Spleen (tissue), 11 donors: ENCODE measurements around the gene MAGEB4. TPM values are rescaled to one million over a fixed set of nuclear protein-coding genes. Genes with fewer than 3 reads are reported as not detected.

Experiments
- DNase-seq: peaks from one replicate; pipeline ENCODE4 v3.0.0-alpha.2; 2020
- H3K27ac ChIP-seq, 8 donors: fragments of 200-600 bp; sonication (generic) in 7 of 8; 1 replicate in 4 of 8; 2 replicates in 4 of 8; pipeline versions ENCODE4 v1.5.0 to v1.8.0; 2016 to 2021; ENCODE audit warnings: inconsistent platforms in 4 of 8, mild to moderate bottlenecking in 4 of 8, moderate library complexity in 1 of 8
- H3K27me3 ChIP-seq, 7 donors: fragments of 200-600 bp; sonication (generic) in 6 of 7; replicated peaks in 1 of 7; 1 replicate in 4 of 7; 2 replicates in 3 of 7; pipeline versions ENCODE4 v1.5.0 to v1.8.0; 2016 to 2021; ENCODE audit warnings: inconsistent platforms in 3 of 7, mild to moderate bottlenecking in 1 of 7
- H3K36me3 ChIP-seq, 6 donors: fragments of 200-600 bp; sonication (generic) in 5 of 6; 1 replicate in 4 of 6; 2 replicates in 2 of 6; pipeline versions ENCODE4 v1.5.0 to v1.8.0; 2016 to 2021; ENCODE audit warnings: inconsistent platforms in 2 of 6
- H3K4me1 ChIP-seq, 6 donors: fragments of 200-600 bp; sonication (generic) in 5 of 6; 1 replicate in 3 of 6; 2 replicates in 3 of 6; pipeline versions ENCODE4 v1.5.0 to v1.8.0; 2016 to 2021; ENCODE audit warnings: inconsistent platforms in 3 of 6
- H3K4me3 ChIP-seq, 8 donors: fragments of 200-600 bp; sonication (generic) in 7 of 8; 1 replicate in 4 of 8; 2 replicates in 4 of 8; pipeline versions ENCODE4 v1.5.0 to v1.8.0; 2016 to 2021; ENCODE audit warnings: inconsistent platforms in 4 of 8, mild to moderate bottlenecking in 4 of 8, moderate library complexity in 2 of 8
- H3K9me3 ChIP-seq, 8 donors: fragments of 200-600 bp; sonication (generic) in 7 of 8; 1 replicate in 4 of 8; 2 replicates in 4 of 8; pipeline versions ENCODE4 v1.5.0 to v1.8.0; 2016 to 2021; ENCODE audit warnings: inconsistent platforms in 4 of 8
- POLR2A ChIP-seq, 3 donors: fragments of 450-650 bp; IDR thresholded peaks; one replicate each; pipeline ENCODE4 v1.5.1; 2017; ENCODE audit warnings: antibody characterized with exemption in 3 of 3, mild to moderate bottlenecking in 1 of 3
- POLR2AphosphoS5 ChIP-seq, 3 donors: sonication (generic); formaldehyde crosslinking; IDR thresholded peaks; one replicate each; pipeline ENCODE4 v1.5.1; 2017; ENCODE audit warnings: antibody characterized with exemption in 3 of 3
- WGBS, 5 donors: extraction: QIAGEN DNeasy Blood & Tissue Kit in 3 of 5; methylation state at CpG; one replicate each; pipeline versions ENCODE4 v1.1.5 to v1.1.7; 2013 to 2018; 5-methylcytosine and 5-hydroxymethylcytosine counted together
- intact Hi-C: fragments of 100-400 bp; cut with DNase I; formaldehyde crosslinking; loops from one replicate; pipeline ENCODE4 v1.15.0; 2023; ENCODE audit warnings: low total_unique reads
- polyA plus RNA-seq, 3 donors: library from polyadenylated mRNA; stranded (reverse); fragments of 200-250 nt; gene quantifications; one replicate each; pipeline ENCODE4 v1.2.1, GENCODE V29; 2013
- total RNA-seq, 7 donors: library from RNA; depleted of rRNA in 3 of 7; stranded (reverse); fragments of >200 nt in 3 of 7; fragmentation: NEBNext Ultra II Directional in 4 of 7; extraction: Animal tissue kit (Norgen Biotek cat#: 25700) in 4 of 7; gene quantifications; one replicate each; pipeline versions ENCODE4 v1.1.0 to v1.2.1, GENCODE V29; 2016 to 2021
- TF ChIP-seq, protein P1 (sequence below), 11 experiments: fragments of 200-600 bp in 7 of 11; fragments of 450-650 bp in 4 of 11; sonication (generic) in 4 of 11; IDR thresholded peaks in 8 of 11; conservative IDR thresholded peaks in 3 of 11; 1 replicate in 7 of 11; 2 replicates in 4 of 11; pipeline versions ENCODE4 v1.4.0 to v1.8.0; 2016 to 2021; ENCODE audit warnings: antibody characterized with exemption in 11 of 11, inconsistent platforms in 4 of 11, mild to moderate bottlenecking in 1 of 11
- donor health status: healthy with polysubstance abuse.
- donor health status: DM: no; HTN: no; CAD: no; lungs with moderate emphysema.
- donor health status: DM: no; HTN: no; CAD: no.
- donor health status: Bipolar disorder and iron deficiency.
- donor health status: healthy.
- donor health status: DM: no; HTN: no; CAD: no.
- donor health status: DM: yes; HTN: yes; CAD: no.

MAGEB4 gene
- total and polyA plus RNA-seq, 10 donors = not detected

DNA sequence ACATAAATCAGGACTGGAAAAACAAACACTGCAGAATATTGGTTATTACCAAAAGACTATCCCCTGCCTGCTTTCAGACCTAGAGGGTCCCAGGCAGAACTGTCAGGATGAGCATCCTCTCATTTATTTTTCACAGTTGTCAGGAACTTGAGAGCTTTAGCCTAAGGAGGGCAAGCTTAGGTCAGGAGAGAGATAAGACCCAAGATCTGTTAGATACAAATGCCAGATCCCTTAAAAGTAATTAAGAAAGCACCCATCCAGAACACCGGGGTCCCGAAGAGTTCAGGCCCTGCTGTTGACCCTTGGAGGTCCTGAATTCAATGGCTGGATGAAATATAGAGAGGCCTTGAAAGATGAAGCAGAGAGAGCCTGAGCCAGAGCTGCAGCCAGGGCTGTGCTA, 17.3 kb upstream of the MAGEB4 start:
- no peaks in the 10 kb centered on the region for H3K27me3 ChIP-seq

DNA sequence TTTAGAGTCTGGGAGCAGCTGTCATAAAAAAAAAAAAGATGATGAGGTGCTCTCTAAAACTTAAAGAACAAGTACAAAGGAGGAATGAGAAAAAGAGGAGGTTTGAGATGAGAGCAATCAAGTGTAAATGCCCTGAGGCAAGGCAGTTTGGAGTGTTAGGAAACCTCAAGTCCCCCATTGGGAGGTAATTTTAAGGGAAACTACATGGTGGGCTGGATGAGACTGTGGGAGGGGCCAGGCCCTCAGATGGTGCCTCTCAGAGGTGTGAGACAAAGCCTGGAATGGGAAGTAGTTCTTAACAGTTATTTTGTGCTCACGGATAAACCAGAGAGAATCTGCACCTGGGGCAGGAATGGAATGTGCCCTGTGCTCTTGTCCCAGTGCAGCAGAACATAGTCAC, 13.3 kb upstream of the MAGEB4 start:
- no peaks in the 10 kb centered on the region for H3K9me3 ChIP-seq
- H3K36me3 ChIP-seq = no peaks in the 10 kb centered on the region
- H3K4me1 ChIP-seq = no peaks in the 10 kb centered on the region
- no peak for TF ChIP-seq POLR2A (IDR thresholded peaks at IDR 0.05)
- TF ChIP-seq, protein P1, sequence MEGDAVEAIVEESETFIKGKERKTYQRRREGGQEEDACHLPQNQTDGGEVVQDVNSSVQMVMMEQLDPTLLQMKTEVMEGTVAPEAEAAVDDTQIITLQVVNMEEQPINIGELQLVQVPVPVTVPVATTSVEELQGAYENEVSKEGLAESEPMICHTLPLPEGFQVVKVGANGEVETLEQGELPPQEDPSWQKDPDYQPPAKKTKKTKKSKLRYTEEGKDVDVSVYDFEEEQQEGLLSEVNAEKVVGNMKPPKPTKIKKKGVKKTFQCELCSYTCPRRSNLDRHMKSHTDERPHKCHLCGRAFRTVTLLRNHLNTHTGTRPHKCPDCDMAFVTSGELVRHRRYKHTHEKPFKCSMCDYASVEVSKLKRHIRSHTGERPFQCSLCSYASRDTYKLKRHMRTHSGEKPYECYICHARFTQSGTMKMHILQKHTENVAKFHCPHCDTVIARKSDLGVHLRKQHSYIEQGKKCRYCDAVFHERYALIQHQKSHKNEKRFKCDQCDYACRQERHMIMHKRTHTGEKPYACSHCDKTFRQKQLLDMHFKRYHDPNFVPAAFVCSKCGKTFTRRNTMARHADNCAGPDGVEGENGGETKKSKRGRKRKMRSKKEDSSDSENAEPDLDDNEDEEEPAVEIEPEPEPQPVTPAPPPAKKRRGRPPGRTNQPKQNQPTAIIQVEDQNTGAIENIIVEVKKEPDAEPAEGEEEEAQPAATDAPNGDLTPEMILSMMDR (IDR thresholded peaks at IDR 0.05 in 8 of 11, conservative IDR thresholded peaks at IDR 0.05 in 3 of 11) = no peak
- no peaks in the 10 kb centered on the region for H3K27me3 ChIP-seq
- DNase-seq = no peak
- H3K27ac ChIP-seq = no peak overlapping the region
- intact Hi-C loops = no loop called here
- 50 to 80% (median 72%) methylated on average over 1 of the region's 1 CpG for WGBS, 5 donors
- no peak overlapping the region for H3K4me3 ChIP-seq

More for the DNA sequence above, 17.3 kb upstream of the MAGEB4 start:
- Histone ChIP-seq H3K4me1 (no peaks in the 10 kb centered on the region), H3K36me3 (no peaks in the 10 kb centered on the region), H3K4me3 (no peak overlapping the region), H3K9me3 (no peaks in the 10 kb centered on the region), H3K27ac (no peak overlapping the region)
- 51 to 81% (median 69%) methylated on average over 2 of the region's 2 CpGs for WGBS, 5 donors
- intact Hi-C loops = no loop called here
- DNase-seq = no peak
- TF ChIP-seq POLR2A (IDR thresholded peaks at IDR 0.05) (no peak), POLR2AphosphoS5 (IDR thresholded peaks at IDR 0.05) (no peak)
- TF ChIP-seq, protein P1 (IDR thresholded peaks at IDR 0.05 in 8 of 11, conservative IDR thresholded peaks at IDR 0.05 in 3 of 11) = no peak

DNA sequence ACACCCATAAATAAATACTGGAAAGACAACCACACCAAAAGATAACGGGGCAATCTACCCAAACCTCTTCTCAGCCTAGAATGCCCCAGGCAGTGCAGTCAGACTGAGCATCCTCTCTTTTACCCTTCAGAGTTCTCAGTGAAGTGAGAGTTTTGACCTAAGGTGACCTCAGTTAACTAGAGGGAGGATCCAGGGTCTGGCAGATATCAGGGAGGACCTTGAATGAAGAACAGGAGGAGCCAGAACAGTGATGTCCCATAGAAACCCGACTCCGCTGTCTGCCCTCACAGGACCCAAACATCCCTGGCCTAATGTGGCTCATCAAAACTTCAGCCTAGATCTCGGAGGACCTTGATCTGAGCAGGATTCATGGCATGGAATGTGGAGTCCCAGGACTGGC, 11.4 kb upstream of the MAGEB4 start, which contains the start of gene MAGEB3:
MAGEB3 (plus strand) TSS at position 263 of the 400 bp plus-strand sequence. CDS start 5,268 bp downstream, outside the sequence.
- no peak for DNase-seq
- 71 to 89% (median 83%) methylated on average over 4 of the region's 4 CpGs for WGBS, 5 donors
- Histone ChIP-seq H3K27me3 (no peaks in the 10 kb centered on the region), H3K4me3 (no peak within 1 kb of the TSS), H3K4me1 (no peaks in the 10 kb centered on the region), H3K36me3 (no peaks in the 10 kb centered on the region), H3K27ac (no peak within 1 kb of the TSS), H3K9me3 (no peaks in the 10 kb centered on the region)
- intact Hi-C loops = no loop called here
- no peak for TF ChIP-seq POLR2AphosphoS5 (IDR thresholded peaks at IDR 0.05)
- TF ChIP-seq POLR2A (IDR thresholded peaks at IDR 0.05) = no peak
- TF ChIP-seq, protein P1 (IDR thresholded peaks at IDR 0.05 in 8 of 11, conservative IDR thresholded peaks at IDR 0.05 in 3 of 11) = no peak

DNA sequence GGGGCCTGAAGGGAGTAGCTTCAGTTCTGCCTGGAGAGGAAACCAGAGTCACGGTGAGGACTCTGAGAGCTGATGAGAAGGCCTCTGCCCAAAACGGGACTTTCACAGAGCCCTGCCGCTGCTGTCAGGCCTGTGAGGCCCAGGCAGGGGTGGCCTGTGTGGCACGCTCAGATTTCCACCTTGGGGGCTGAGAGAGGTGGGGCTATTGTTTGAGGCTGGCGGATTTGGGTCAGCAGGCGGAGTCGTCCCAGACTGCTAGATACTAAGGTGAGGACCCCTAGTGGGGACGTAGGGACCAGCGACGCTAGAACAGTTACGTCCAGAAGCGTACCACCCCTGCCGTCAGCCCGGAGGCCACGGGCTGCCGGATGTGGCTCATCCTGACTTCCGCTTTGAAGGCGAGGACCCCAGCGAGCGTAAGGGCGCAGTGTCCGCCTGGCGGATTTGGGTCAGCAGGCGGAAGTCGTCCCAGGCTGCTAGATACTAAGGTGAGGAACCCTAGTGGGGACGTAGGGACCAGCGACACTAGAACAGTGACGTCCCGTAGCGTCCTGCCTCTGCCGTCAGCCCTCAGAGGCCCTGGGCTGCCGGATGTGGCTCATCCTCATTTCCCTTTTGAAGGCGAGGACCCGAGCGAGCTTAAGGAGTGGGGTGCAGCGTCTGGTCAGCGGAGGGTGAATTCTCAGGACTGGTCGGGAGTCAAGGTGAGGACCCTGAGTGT, 5.1 kb downstream of the MAGEB4 start, which contains the start of gene MAGEB1:
MAGEB1 (plus strand) TSS at position 378 of the 721 bp plus-strand sequence. CDS start 3,348 bp downstream, outside the sequence.
- H3K27ac ChIP-seq = no peak within 1 kb of the TSS
- TF ChIP-seq, protein P1 (IDR thresholded peaks at IDR 0.05 in 8 of 11, conservative IDR thresholded peaks at IDR 0.05 in 3 of 11) = no peak
- TF ChIP-seq POLR2AphosphoS5 (IDR thresholded peaks at IDR 0.05) (no peak), POLR2A (IDR thresholded peaks at IDR 0.05) (no peak)

More for the DNA sequence above, 5.1 kb downstream of the MAGEB4 start, which contains the start of gene MAGEB1:
- no peaks in the 10 kb centered on the region for H3K36me3 ChIP-seq
- no peaks in the 10 kb centered on the region for H3K27me3 ChIP-seq
- no peak within 1 kb of the TSS for H3K4me3 ChIP-seq
- H3K4me1 ChIP-seq = no peaks in the 10 kb centered on the region
- intact Hi-C loops = no loop called here
- no peak for DNase-seq
- 80 to 95% (median 91%) methylated on average over 9 to 38 of the region's 38 CpGs for WGBS, 5 donors
- H3K9me3 ChIP-seq = no peaks in the 10 kb centered on the region
